Endometrial microvascular endothelial cells (primary cell): ENCODE measurements around the gene PER2. TPM values are rescaled to one million over a fixed set of nuclear protein-coding genes. Genes with fewer than 3 reads are reported as not detected.

ENCODE experiments used
- in situ Hi-C: cut with HindIII; loops from 2 replicates; pipeline ENCODE4 v1.10.0; 2017; ENCODE audit warnings: low sequenced_read_pairs, low pct_unique_long_range_greater_than_20kb; ENCODE audit errors: inconsistent ontology term
- total RNA-seq: library from RNA; depleted of rRNA; stranded (reverse); fragments of >200 nt; gene quantifications from one replicate; pipeline ENCODE4 v1.2.3, GENCODE V29; 2015; ENCODE audit errors: inconsistent ontology term

PER2 gene
- total RNA-seq, 1 donor from 2014 or later, result 1.4 TPM

- in situ Hi-C loops, result no loop called here
These were observed 48.9 kb downstream of the PER2 start for GRCh38 chr2:238239543-238239862.

- in situ Hi-C loops, result no loop called here
These were observed 49.5 kb downstream of the PER2 start for GRCh38 chr2:238238766-238239542.

GRCh38 chr2:238238311-238238765 lies 50.1 kb downstream of the PER2 start:
- in situ Hi-C loops, result no loop called here

- in situ Hi-C loops, result no loop called here
These were observed 50.8 kb downstream of the PER2 start for GRCh38 chr2:238237431-238238135.

GRCh38 chr2:238236571-238236970 lies 51.8 kb downstream of the PER2 start:
- in situ Hi-C loops, result no loop called here

- in situ Hi-C loops, result no loop called here
These were observed 52.6 kb downstream of the PER2 start for GRCh38 chr2:238235856-238236255.

GRCh38 chr2:238235331-238235732 lies 53.1 kb downstream of the PER2 start:
- in situ Hi-C loops, result no loop called here

- in situ Hi-C loops, result no loop called here
These were observed 54.8 kb downstream of the PER2 start for GRCh38 chr2:238233625-238234024.

- in situ Hi-C loops, result no loop called here
These were observed 56.6 kb downstream of the PER2 start for GRCh38 chr2:238231809-238232208.

- in situ Hi-C loops, result no loop called here
These were observed 57.1 kb downstream of the PER2 start for GRCh38 chr2:238231251-238231793.

GRCh38 chr2:238230699-238231098 lies 57.7 kb downstream of the PER2 start:
- in situ Hi-C loops, result no loop called here

GRCh38 chr2:238228700-238229099 lies 59.7 kb downstream of the PER2 start:
- in situ Hi-C loops, result no loop called here

GRCh38 chr2:238227587-238228032 lies 60.8 kb downstream of the PER2 start:
- in situ Hi-C loops, result no loop called here

GRCh38 chr2:238226698-238227586 lies 61.5 kb downstream of the PER2 start:
- in situ Hi-C loops, result no loop called here

- in situ Hi-C loops, result no loop called here
These were observed 62.3 kb downstream of the PER2 start for GRCh38 chr2:238225911-238226697.

- in situ Hi-C loops, result no loop called here
These were observed 63.3 kb downstream of the PER2 start for GRCh38 chr2:238225121-238225520.

- in situ Hi-C loops, result no loop called here
These were observed 63.9 kb downstream of the PER2 start for GRCh38 chr2:238224356-238225035.
